Measurements from ENCODE around the gene CSH1.

DNA sequence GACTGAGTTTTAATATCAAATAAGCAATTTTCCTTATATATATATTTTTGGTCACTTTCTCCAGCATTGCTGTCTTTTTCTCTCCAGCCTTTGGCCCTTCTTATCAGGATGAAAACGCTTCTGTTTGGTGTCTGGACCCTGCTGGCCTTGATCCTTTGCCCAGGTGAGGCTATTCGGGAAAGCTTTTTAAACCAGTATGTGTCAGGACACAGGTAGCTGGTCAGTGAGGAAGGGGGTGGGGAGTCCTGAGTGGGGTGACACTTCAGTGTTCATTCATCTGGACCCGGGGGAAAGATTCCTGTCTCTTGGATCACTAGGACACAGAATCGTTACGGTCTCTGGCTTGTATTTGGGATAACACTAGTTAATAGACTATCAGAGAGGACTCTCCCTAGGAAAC lies 41.7 kb downstream of the CSH1 start:
- TF ChIP-seq GATA2 (IDR thresholded peaks at IDR 0.05; ENCODE audit: low read depth, low read length) (no peak), GATA3 (IDR thresholded peaks at IDR 0.05; ENCODE audit: low read depth, low read length) (no peak)
